CD4-positive, alpha-beta T cell (primary cell): ENCODE measurements around the gene CGREF1. TPM values are rescaled to one million over a fixed set of nuclear protein-coding genes. Genes with fewer than 3 reads are reported as not detected.

Experiments
- ATAC-seq: fragments of 200-7000 bp; cut with Tn5 transposase; one replicate; pipeline ENCODE4 v1.10.0; 2022; ENCODE audit warnings: mild to moderate bottlenecking; ENCODE audit not compliant: poor library complexity
- CTCF ChIA-PET: fragments of 350-600 bp; sonication (Branson Sonifier 250); formaldehyde crosslinking; loops from one replicate; lab custom pipeline; 2021; ENCODE audit warnings: antibody characterized with exemption, inconsistent platforms; lab: Charles Lee
- POLR2A ChIA-PET: fragments of 350-600 bp; sonication (Branson Sonifier 250); formaldehyde crosslinking; loops from one replicate; lab custom pipeline; 2021; ENCODE audit warnings: antibody characterized with exemption, inconsistent platforms; lab: Charles Lee
- DNase-seq, 14 experiments: peaks; one replicate each; pipeline ENCODE4 v3.0.0-alpha.2; 2013 to 2020; ENCODE audit warnings: mixed read lengths in 2 of 14
- H3K27ac ChIP-seq, 2 donors: one replicate each; pipeline versions ENCODE4 v1.5.1 to v1.7.0; 2013; ENCODE audit warnings: low read length in 2 of 2, low read depth in 1 of 2, mild to moderate bottlenecking in 1 of 2
- H3K27me3 ChIP-seq, 2 experiments: 1 replicate in 1 of 2; 2 replicates in 1 of 2; pipeline versions ENCODE4 v1.6.1 to v1.7.0; 2013; ENCODE audit warnings: low read length in 2 of 2, control low read depth in 1 of 2, mild to moderate bottlenecking in 1 of 2, moderate library complexity in 1 of 2; ENCODE audit not compliant: insufficient read depth in 2 of 2, control insufficient read depth in 1 of 2
- H3K36me3 ChIP-seq: one replicate; pipeline ENCODE4 v1.6.1; 2013; ENCODE audit warnings: low read length, control low read depth; ENCODE audit not compliant: insufficient read depth
- H3K4me1 ChIP-seq: one replicate; pipeline ENCODE4 v1.6.1; 2013; ENCODE audit warnings: low read length, control low read depth; ENCODE audit not compliant: insufficient read depth
- H3K4me3 ChIP-seq: one replicate; pipeline ENCODE4 v1.5.1; 2013; ENCODE audit warnings: mild to moderate bottlenecking, low read length, moderate library complexity
- H3K9me3 ChIP-seq, 2 experiments: 1 replicate in 1 of 2; 2 replicates in 1 of 2; pipeline versions ENCODE4 v1.6.1 to v1.7.0; 2013; ENCODE audit warnings: low read length in 2 of 2, mild to moderate bottlenecking in 2 of 2, control low read depth in 1 of 2, moderate library complexity in 1 of 2; ENCODE audit not compliant: control insufficient read depth in 1 of 2, insufficient read depth in 1 of 2
- H3K27ac Mint-ChIP-seq: one replicate; pipeline ENCODE4 v1.8.0; 2020; ENCODE audit warnings: mixed read lengths
- H3K27me3 Mint-ChIP-seq: one replicate; pipeline ENCODE4 v1.8.0; 2021; ENCODE audit warnings: mixed read lengths
- H3K36me3 Mint-ChIP-seq: one replicate; pipeline ENCODE4 v1.8.0; 2021; ENCODE audit warnings: low read depth, mixed read lengths
- H3K4me1 Mint-ChIP-seq: one replicate; pipeline ENCODE4 v1.8.0; 2021; ENCODE audit warnings: low read depth, mixed read lengths
- H3K4me3 Mint-ChIP-seq: one replicate; pipeline ENCODE4 v1.8.0; 2020; ENCODE audit warnings: mild to moderate bottlenecking, mixed read lengths
- H3K9me3 Mint-ChIP-seq: one replicate; pipeline ENCODE4 v1.8.0; 2020; ENCODE audit warnings: mixed read lengths
- intact Hi-C, 2 experiments: fragments of 100-400 bp; cut with DNase I in 1 of 2; cut with micrococcal nuclease in 1 of 2; formaldehyde crosslinking; loops; one replicate each; pipeline versions ENCODE4 v1.15.1 to v1.9.0; 2023 to 2025; cut with DNase I, micrococcal nuclease
- total RNA-seq, 174 experiments: library from RNA in 2 of 174; stranded (reverse) in 2 of 174; gene quantifications; one replicate each; pipeline ENCODE4 v1.2.3 and lab custom pipeline; 2021 to 2026
- TF ChIP-seq, protein P1 (sequence below): fragments of 200-600 bp; IDR thresholded peaks from one replicate; pipeline ENCODE4 v1.8.0; 2022; ENCODE audit warnings: antibody characterized with exemption, mild to moderate bottlenecking

Gene CGREF1
- total RNA-seq, 2 experiments from 2014 or later = not detected

DNA sequence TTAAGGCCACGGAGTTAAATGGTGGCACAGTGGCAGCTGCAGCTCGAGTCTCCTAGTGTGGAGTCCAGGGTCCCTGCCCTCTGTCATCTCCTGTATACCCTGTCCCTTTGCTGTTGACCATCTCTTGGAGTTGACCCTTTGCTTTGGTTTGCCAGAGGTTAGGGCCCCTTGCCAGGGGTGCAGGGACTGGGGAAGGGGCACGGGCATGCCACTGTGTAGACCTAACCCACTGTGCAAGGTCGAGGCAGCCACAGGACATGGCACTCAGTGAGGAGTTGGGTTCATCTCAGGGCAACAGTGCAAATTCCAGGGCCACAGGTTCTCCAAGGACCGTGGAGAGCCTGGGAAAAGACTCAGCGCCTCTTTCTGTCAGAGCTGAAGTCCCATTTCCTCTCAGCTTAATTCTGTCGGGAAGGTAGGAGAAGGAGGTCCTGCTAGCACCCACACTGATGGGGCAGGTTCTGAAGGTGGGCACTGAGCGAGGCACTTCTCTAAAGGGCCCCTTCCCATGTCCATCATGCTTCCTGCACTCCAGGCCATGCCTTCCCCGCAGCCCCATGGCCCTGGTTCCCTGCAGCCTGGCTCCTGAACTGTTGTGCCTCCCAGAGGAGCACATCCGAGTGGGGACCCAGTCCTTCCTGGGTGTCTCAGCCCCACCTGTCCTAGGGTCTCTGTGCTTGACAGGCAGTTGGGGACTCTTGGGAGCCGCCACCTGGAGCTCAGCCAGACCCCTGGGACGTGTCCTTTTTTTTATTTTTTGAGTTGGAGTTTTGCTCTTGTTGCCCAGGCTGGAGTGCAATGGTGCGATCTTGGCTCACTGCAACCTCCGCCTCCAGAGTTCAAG lies 29.6 kb downstream of the CGREF1 start:
- no peaks in the 10 kb centered on the region for H3K9me3 ChIP-seq
- CTCF ChIA-PET = interaction anchor here (0.7 kb wide), 1 partner anchor 44 kb away, joined by 3 read pairs; no protein-coding TSS in a partner anchor
- no peak overlapping the region for H3K27ac ChIP-seq
- H3K4me3 ChIP-seq = no peak overlapping the region
- no peaks in the 10 kb centered on the region for H3K36me3 ChIP-seq
- peak overlapping the region; percentile 20 for H3K27ac Mint-ChIP-seq
- no peaks in the 10 kb centered on the region for H3K27me3 ChIP-seq
- H3K4me1 Mint-ChIP-seq = peaks cover 25% of the 10 kb centered on the region
- DNase-seq (no peak), ATAC-seq (no peak)
- no peaks in the 10 kb centered on the region for H3K36me3 Mint-ChIP-seq
- intact Hi-C loops = loop anchor here in 1 of 2 experiments (5.0 kb wide), 2 partner anchors 127 to 283 kb away; partner anchors contain the start of genes EIF2B4 and SNX17
- no peaks in the 10 kb centered on the region for H3K27me3 Mint-ChIP-seq
- H3K4me3 Mint-ChIP-seq = peak overlapping the region; percentile 69
- peaks cover 34% of the 10 kb centered on the region for H3K4me1 ChIP-seq
- POLR2A ChIA-PET = interaction anchor here (1.0 to 10.2 kb wide), 4 partner anchors 18 to 122 kb away, joined by 3 to 113 read pairs (median 8); partner anchors contain the start of genes AGBL5, ATRAID, OST4 and SLC5A6
- no peaks in the 10 kb centered on the region for H3K9me3 Mint-ChIP-seq
- TF ChIP-seq, protein P1, sequence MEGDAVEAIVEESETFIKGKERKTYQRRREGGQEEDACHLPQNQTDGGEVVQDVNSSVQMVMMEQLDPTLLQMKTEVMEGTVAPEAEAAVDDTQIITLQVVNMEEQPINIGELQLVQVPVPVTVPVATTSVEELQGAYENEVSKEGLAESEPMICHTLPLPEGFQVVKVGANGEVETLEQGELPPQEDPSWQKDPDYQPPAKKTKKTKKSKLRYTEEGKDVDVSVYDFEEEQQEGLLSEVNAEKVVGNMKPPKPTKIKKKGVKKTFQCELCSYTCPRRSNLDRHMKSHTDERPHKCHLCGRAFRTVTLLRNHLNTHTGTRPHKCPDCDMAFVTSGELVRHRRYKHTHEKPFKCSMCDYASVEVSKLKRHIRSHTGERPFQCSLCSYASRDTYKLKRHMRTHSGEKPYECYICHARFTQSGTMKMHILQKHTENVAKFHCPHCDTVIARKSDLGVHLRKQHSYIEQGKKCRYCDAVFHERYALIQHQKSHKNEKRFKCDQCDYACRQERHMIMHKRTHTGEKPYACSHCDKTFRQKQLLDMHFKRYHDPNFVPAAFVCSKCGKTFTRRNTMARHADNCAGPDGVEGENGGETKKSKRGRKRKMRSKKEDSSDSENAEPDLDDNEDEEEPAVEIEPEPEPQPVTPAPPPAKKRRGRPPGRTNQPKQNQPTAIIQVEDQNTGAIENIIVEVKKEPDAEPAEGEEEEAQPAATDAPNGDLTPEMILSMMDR = no peak

DNA sequence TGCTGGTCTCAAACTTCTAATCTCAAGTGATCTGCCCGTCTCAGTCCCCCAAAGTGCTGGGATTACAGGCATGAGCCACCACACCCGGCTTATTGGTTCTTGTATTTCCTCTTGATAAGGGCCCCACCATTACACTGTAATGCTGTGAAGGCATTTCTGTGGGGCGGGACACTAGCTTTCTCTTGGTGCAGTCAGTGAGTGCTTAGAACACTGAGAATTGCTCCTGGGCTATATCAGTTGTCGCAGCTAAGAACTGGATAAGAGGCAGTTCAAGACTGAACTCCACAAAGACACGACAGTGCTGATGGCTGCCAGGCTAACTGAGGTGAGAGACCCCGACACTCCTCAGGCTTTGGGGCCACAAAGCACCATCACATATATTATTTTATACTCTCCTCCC lies 30.3 kb downstream of the CGREF1 start:
- H3K27me3 ChIP-seq = no peaks in the 10 kb centered on the region
- H3K9me3 ChIP-seq = no peaks in the 10 kb centered on the region
- Mint-ChIP-seq H3K4me3 (peak overlapping the region; percentile 69), H3K27me3 (no peaks in the 10 kb centered on the region), H3K9me3 (no peaks in the 10 kb centered on the region), H3K27ac (no peak overlapping the region), H3K36me3 (no peaks in the 10 kb centered on the region), H3K4me1 (peaks cover 25% of the 10 kb centered on the region)
- H3K27ac ChIP-seq = no peak overlapping the region
- ATAC-seq = no peak
- peaks cover 34% of the 10 kb centered on the region for H3K4me1 ChIP-seq
- TF ChIP-seq, protein P1 = no peak
- ChIA-PET POLR2A (interaction anchor here (2.8 to 10.2 kb wide), 3 partner anchors 18 to 123 kb away, joined by 12 to 161 read pairs (median 113); partner anchors contain the start of genes AGBL5, ATRAID, OST4 and SLC5A6), CTCF (no interaction called here)
- H3K4me3 ChIP-seq = no peak overlapping the region
- H3K36me3 ChIP-seq = no peaks in the 10 kb centered on the region
- intact Hi-C loops = loop anchor here in 1 of 2 experiments (5.0 kb wide), 2 partner anchors 126 to 284 kb away; partner anchors contain the start of genes EIF2B4 and SNX17
- DNase-seq = no peak

GRCh38 chr2:27087823-27088410 lies 31.0 kb downstream of the CGREF1 start:
- H3K27ac Mint-ChIP-seq = no peak overlapping the region
- H3K27ac ChIP-seq = no peak overlapping the region
- DNase-seq (no peak), ATAC-seq (no peak)
- H3K4me3 Mint-ChIP-seq = peak overlapping the region; percentile 91
- peaks cover 25% of the 10 kb centered on the region for H3K4me1 Mint-ChIP-seq
- POLR2A ChIA-PET = interaction anchor here (1.1 to 10.2 kb wide), 5 partner anchors 18 to 124 kb away, joined by 3 to 161 read pairs (median 12); partner anchors contain the start of genes ABHD1, AGBL5, ATRAID and OST4
- CTCF ChIA-PET = interaction anchor here (1.3 to 1.5 kb wide), 2 partner anchors 9 to 16 kb away, joined by 4 to 6 read pairs; partner anchors contain the start of gene OST4
- TF ChIP-seq, protein P1 = no peak
- H3K36me3 ChIP-seq = no peaks in the 10 kb centered on the region
- H3K9me3 Mint-ChIP-seq = no peaks in the 10 kb centered on the region
- no peak overlapping the region for H3K4me3 ChIP-seq
- H3K9me3 ChIP-seq = no peaks in the 10 kb centered on the region
- no peaks in the 10 kb centered on the region for H3K27me3 Mint-ChIP-seq
- peaks cover 34% of the 10 kb centered on the region for H3K4me1 ChIP-seq
- no peaks in the 10 kb centered on the region for H3K27me3 ChIP-seq
- intact Hi-C loops = loop anchor here in 1 of 2 experiments (2.0 to 5.0 kb wide), 3 partner anchors 125 to 284 kb away; partner anchors contain the start of genes ATRAID, EIF2B4, SLC5A6 and SNX17
- H3K36me3 Mint-ChIP-seq = no peaks in the 10 kb centered on the region
